GM23248 (cell line): ENCODE measurements around the gene MORC4. TPM values are rescaled to one million over a fixed set of nuclear protein-coding genes. Genes with fewer than 3 reads are reported as not detected.

ENCODE experiments used
- DNase-seq: peaks from one replicate; pipeline ENCODE4 v3.0.0-alpha.2; 2015
- H2AFZ ChIP-seq: fragments of 200-600 bp; sonication (generic); 2 replicates; pipeline ENCODE4 v1.6.1; 2016; ENCODE audit warnings: antibody characterized with exemption
- H3F3A ChIP-seq: fragments of 200-600 bp; sonication (generic); 2 replicates; pipeline ENCODE4 v1.6.1; 2016; ENCODE audit warnings: mild to moderate bottlenecking, antibody characterized with exemption, mixed run types; ENCODE audit not compliant: insufficient read depth
- H3K27ac ChIP-seq: fragments of 200-600 bp; sonication (generic); 2 replicates; pipeline ENCODE4 v1.5.1; 2016; ENCODE audit warnings: mild to moderate bottlenecking
- H3K27me3 ChIP-seq: fragments of 200-600 bp; sonication (generic); replicated peaks from 2 replicates; pipeline ENCODE4 v1.6.1; 2016; ENCODE audit warnings: mild to moderate bottlenecking; ENCODE audit not compliant: insufficient read depth
- H3K36me3 ChIP-seq: fragments of 200-600 bp; sonication (generic); 2 replicates; pipeline ENCODE4 v1.6.1; 2016; ENCODE audit warnings: low read depth, mild to moderate bottlenecking
- H3K4me1 ChIP-seq: fragments of 200-600 bp; sonication (generic); 2 replicates; pipeline ENCODE4 v1.6.1; 2016; ENCODE audit warnings: mild to moderate bottlenecking; ENCODE audit not compliant: insufficient read depth
- H3K4me2 ChIP-seq: fragments of 200-600 bp; sonication (generic); one replicate; pipeline ENCODE4 v1.6.1; 2016; ENCODE audit warnings: mild to moderate bottlenecking; ENCODE audit not compliant: unreplicated experiment
- H3K4me3 ChIP-seq: fragments of 200-600 bp; sonication (generic); 2 replicates; pipeline ENCODE4 v1.5.1; 2016; ENCODE audit warnings: mild to moderate bottlenecking
- H3K79me2 ChIP-seq: fragments of 200-600 bp; sonication (generic); 2 replicates; pipeline ENCODE4 v1.6.1; 2016; ENCODE audit warnings: mild to moderate bottlenecking; ENCODE audit not compliant: insufficient read depth
- H3K9ac ChIP-seq: fragments of 200-600 bp; sonication (generic); 2 replicates; pipeline ENCODE4 v1.6.1; 2016; ENCODE audit warnings: mild to moderate bottlenecking
- H3K9me2 ChIP-seq: fragments of 200-600 bp; sonication (generic); 2 replicates; pipeline ENCODE4 v1.6.1; 2016; ENCODE audit warnings: mixed run types, mild to moderate bottlenecking, moderate library complexity; ENCODE audit not compliant: insufficient read depth
- H3K9me3 ChIP-seq: fragments of 200-600 bp; sonication (generic); one replicate; pipeline ENCODE4 v1.6.1; 2017; ENCODE audit warnings: low read depth
- H4K20me1 ChIP-seq: fragments of 200-600 bp; sonication (generic); 2 replicates; pipeline ENCODE4 v1.6.0; 2016; ENCODE audit not compliant: insufficient read depth
- EZH2 ChIP-seq: fragments of 200-600 bp; sonication (generic); IDR thresholded peaks from 2 replicates; pipeline ENCODE4 v1.6.1; 2018; ENCODE audit warnings: antibody characterized with exemption, mild to moderate bottlenecking; ENCODE audit not compliant: insufficient read depth, poor library complexity, severe bottlenecking
- EZH2phosphoT487 ChIP-seq: fragments of 200-600 bp; sonication (generic); IDR thresholded peaks from 2 replicates; pipeline ENCODE4 v1.6.1; 2018; ENCODE audit warnings: antibody characterized with exemption, moderate library complexity, mild to moderate bottlenecking, low read depth; ENCODE audit not compliant: insufficient read depth
- WGBS, 2 experiments: methylation state at CpG; one replicate each; pipeline ENCODE4 v1.1.6; 2015 to 2017; ENCODE audit warnings: low lambda C conversion rate in 2 of 2, low coverage in 1 of 2; ENCODE audit errors: missing lambda C conversion rate in 2 of 2; 5-methylcytosine and 5-hydroxymethylcytosine counted together
- in situ Hi-C: fragments of 300-500 bp; cut with MboI; formaldehyde crosslinking; loops from 2 replicates; pipeline ENCODE4 v1.15.0; 2020
- polyA plus RNA-seq: library from polyadenylated mRNA; unstranded; fragments of >200 nt; fragmentation: Nextera tagmentation; extraction: Ambion mirVana; gene quantifications from 2 replicates; pipeline ENCODE4 v1.2.1, GENCODE V29; 2016
- total RNA-seq: library from RNA; depleted of rRNA; stranded (reverse); fragments of >200 nt; shearing (Covaris generic); gene quantifications from 2 replicates; pipeline ENCODE4 v1.2.3, GENCODE V29; 2014

MORC4 gene
- total and polyA plus RNA-seq, 2 experiments from 2014 or later = 12.3 to 23.7 TPM

GRCh38 chrX:106995678-106996077, 4.3 kb downstream of the MORC4 start:
- Histone ChIP-seq H3K4me1 (no peaks in the 10 kb centered on the region), H3K27me3 (no peaks in the 10 kb centered on the region), H3K9me3 (no peaks in the 10 kb centered on the region), H3K9me2 (no peaks in the 10 kb centered on the region), H4K20me1 (no peaks in the 10 kb centered on the region), H3K79me2 (peaks cover 15% of the 10 kb centered on the region; the same call in 1 of the 2 replicates), H3F3A (no peaks in the 10 kb centered on the region), H3K27ac (no peak overlapping the region), H3K9ac (no peak overlapping the region), H3K4me3 (no peak overlapping the region), H2AFZ (no peak overlapping the region), H3K4me2 (no peak overlapping the region), H3K36me3 (no peaks in the 10 kb centered on the region)
- DNase-seq = no peak
- TF ChIP-seq EZH2phosphoT487 (no peak), EZH2 (no peak)
- in situ Hi-C loops = no loop called here
- WGBS, 2 experiments = 93 to 100% methylated on average over 2 of the region's 2 CpGs

- WGBS, 2 experiments = 100% methylated on average over 2 of the region's 2 CpGs
These were observed 12.5 kb downstream of the MORC4 start for GRCh38 chrX:106987488-106987887.

GRCh38 chrX:106980952-106981626, 18.9 kb downstream of the MORC4 start:
- Histone ChIP-seq H3K9ac (no peak overlapping the region), H3K27ac (no peak overlapping the region), H3K27me3 (no peaks in the 10 kb centered on the region), H3K9me3 (no peaks in the 10 kb centered on the region), H3K4me2 (no peak overlapping the region), H3K4me1 (no peaks in the 10 kb centered on the region), H3K36me3 (no peaks in the 10 kb centered on the region; the same call in 1 of the 2 replicates), H3F3A (no peaks in the 10 kb centered on the region), H2AFZ (no peak overlapping the region), H3K9me2 (no peaks in the 10 kb centered on the region), H3K79me2 (no peaks in the 10 kb centered on the region), H4K20me1 (no peaks in the 10 kb centered on the region), H3K4me3 (no peak overlapping the region)
- in situ Hi-C loops = no loop called here
- TF ChIP-seq EZH2phosphoT487 (no peak), EZH2 (no peak)
- DNase-seq = no peak
- WGBS, 2 experiments = 97 to 99% methylated on average over 6 of the region's 6 CpGs

More at GRCh38 chrX:106987488-106987887, 12.5 kb downstream of the MORC4 start:
- no peaks in the 10 kb centered on the region for H3K9me3 ChIP-seq
- no peaks in the 10 kb centered on the region for H3K9me2 ChIP-seq
- H3K4me3 ChIP-seq = no peak overlapping the region
- no peak overlapping the region for H3K9ac ChIP-seq
- H3K4me1 ChIP-seq = no peaks in the 10 kb centered on the region
- in situ Hi-C loops = no loop called here
- TF ChIP-seq EZH2 (no peak), EZH2phosphoT487 (no peak)
- H2AFZ ChIP-seq = no peak overlapping the region
- no peak for DNase-seq
- no peaks in the 10 kb centered on the region for H3K27me3 ChIP-seq
- no peak overlapping the region for H3K27ac ChIP-seq
- H3K79me2 ChIP-seq = no peaks in the 10 kb centered on the region
- H4K20me1 ChIP-seq = no peaks in the 10 kb centered on the region
- H3F3A ChIP-seq = no peaks in the 10 kb centered on the region
- H3K4me2 ChIP-seq = no peak overlapping the region
- H3K36me3 ChIP-seq = no peaks in the 10 kb centered on the region; the same call in 1 of the 2 replicates

GRCh38 chrX:106976416-106976815, 23.6 kb downstream of the MORC4 start:
- WGBS, 2 experiments = 93% methylated on average over 3 of the region's 3 CpGs
- no peak overlapping the region for H3K9ac ChIP-seq
- in situ Hi-C loops = no loop called here

More at GRCh38 chrX:106976416-106976815, 23.6 kb downstream of the MORC4 start:
- Histone ChIP-seq H3K9me3 (no peaks in the 10 kb centered on the region), H3K79me2 (no peaks in the 10 kb centered on the region), H3K4me2 (no peak overlapping the region), H2AFZ (no peak overlapping the region), H3K4me3 (no peak overlapping the region), H3K36me3 (no peaks in the 10 kb centered on the region), H3F3A (no peaks in the 10 kb centered on the region), H3K27me3 (no peaks in the 10 kb centered on the region), H3K4me1 (no peaks in the 10 kb centered on the region), H3K27ac (no peak overlapping the region), H3K9me2 (no peaks in the 10 kb centered on the region), H4K20me1 (no peaks in the 10 kb centered on the region)
- TF ChIP-seq EZH2 = no peak
- TF ChIP-seq EZH2phosphoT487 = no peak
- no peak for DNase-seq
